Activated T-cell treated with anti-CD3 and anti-CD28 coated beads, Interleukin-2, amount 50 U/mL, for 72 hours (primary cell): ENCODE results near the gene DCAF6. TPM values are rescaled to one million over a fixed set of nuclear protein-coding genes. Genes with fewer than 3 reads are reported as not detected.
"Not testable (repeated sequence)": the region's sequence is repeated elsewhere in the genome, so short reads cannot be mapped to it uniquely, and the experiment has no call there.

ENCODE experiments used
- ATAC-seq, 2 donors: fragments of 150-1000 bp; cut with Tn5 transposase; replicated peaks in 1 of 2; 2 replicates each; pipeline ENCODE4 v1.10.0; 2021; ENCODE audit warnings: moderate library complexity in 2 of 2, mild to moderate bottlenecking in 1 of 2
- DNase-seq, 2 donors: peaks; one replicate each; pipeline ENCODE4 v3.0.0; 2021 to 2022; ENCODE audit warnings: mixed read lengths in 1 of 2
- H3K27ac Mint-ChIP-seq: one replicate; pipeline ENCODE4 v1.8.0; 2022; ENCODE audit warnings: mild to moderate bottlenecking, moderate library complexity, mixed read lengths
- H3K27me3 Mint-ChIP-seq: one replicate; pipeline ENCODE4 v1.8.0; 2022; ENCODE audit warnings: low read depth, mixed read lengths
- H3K36me3 Mint-ChIP-seq, 2 donors: one replicate each; pipeline ENCODE4 v1.8.0; 2022; ENCODE audit warnings: mixed read lengths in 2 of 2, mild to moderate bottlenecking in 1 of 2; ENCODE audit not compliant: insufficient read depth in 2 of 2
- H3K4me1 Mint-ChIP-seq: one replicate; pipeline ENCODE4 v1.8.0; 2022; ENCODE audit warnings: low read depth, mixed read lengths
- H3K4me3 Mint-ChIP-seq, 2 donors: one replicate each; pipeline ENCODE4 v1.8.0; 2022; ENCODE audit warnings: mild to moderate bottlenecking in 2 of 2, mixed read lengths in 2 of 2, moderate library complexity in 2 of 2
- H3K9me3 Mint-ChIP-seq, 2 donors: one replicate each; pipeline ENCODE4 v1.8.0; 2022; ENCODE audit warnings: mixed read lengths in 2 of 2
- total RNA-seq, 2 donors: library from RNA; stranded (reverse); gene quantifications; one replicate each; pipeline ENCODE4 v1.2.3, GENCODE V29; 2022

Gene DCAF6
- total RNA-seq, result 10 to 100 TPM; 33.2 to 35.0 TPM

- peaks cover 41% of the 10 kb centered on the region for H3K4me1 Mint-ChIP-seq
- H3K4me3 Mint-ChIP-seq, result peak within 1 kb of the TSS; percentile 88 to 91
- H3K27me3 Mint-ChIP-seq, result no peaks in the 10 kb centered on the region
- no peaks in the 10 kb centered on the region for H3K9me3 Mint-ChIP-seq
- peak within 1 kb of the TSS; percentile 98 for H3K27ac Mint-ChIP-seq
- peaks cover 5 to 6% of the 10 kb centered on the region in 2 donors for H3K36me3 Mint-ChIP-seq
- ATAC-seq, result peak; percentile 83 to 84
- peak; percentile 97 for DNase-seq
Measured at GRCh38 chr1:167936068-167936929, at the start of gene DCAF6. DCAF6 (plus strand) TSS chr1:167936683; CDS start chr1:167936912, 229 bp downstream.

- H3K27me3 Mint-ChIP-seq, H3K4me3 Mint-ChIP-seq, H3K9me3 Mint-ChIP-seq, H3K4me1 Mint-ChIP-seq, ATAC-seq, DNase-seq, H3K27ac Mint-ChIP-seq, H3K36me3 Mint-ChIP-seq: not testable (repeated sequence)
Measured at GRCh38 chr1:167887187-167887586, 49.3 kb upstream of the DCAF6 start.

GRCh38 chr1:167890400-167890799 is 46.1 kb upstream of the DCAF6 start:
- no peak overlapping the region for H3K27ac Mint-ChIP-seq
- H3K27me3 Mint-ChIP-seq, result no peaks in the 10 kb centered on the region
- H3K36me3 Mint-ChIP-seq, result peaks cover 0 to 2% of the 10 kb centered on the region in 2 donors
- peaks cover 0 to 2% of the 10 kb centered on the region in 2 donors for H3K9me3 Mint-ChIP-seq
- no peak for ATAC-seq
- H3K4me1 Mint-ChIP-seq, result no peaks in the 10 kb centered on the region
- H3K4me3 Mint-ChIP-seq, result no peak overlapping the region
- no peak for DNase-seq

- H3K27me3 Mint-ChIP-seq, result no peaks in the 10 kb centered on the region
- H3K9me3 Mint-ChIP-seq, result no peaks in the 10 kb centered on the region
- no peak for DNase-seq
- ATAC-seq, result no peak
- no peak overlapping the region for H3K27ac Mint-ChIP-seq
- no peak overlapping the region for H3K4me3 Mint-ChIP-seq
- H3K36me3 Mint-ChIP-seq, result no peaks in the 10 kb centered on the region
- no peaks in the 10 kb centered on the region for H3K4me1 Mint-ChIP-seq
Measured at GRCh38 chr1:167893798-167894197, 42.7 kb upstream of the DCAF6 start.

- no peaks in the 10 kb centered on the region for H3K36me3 Mint-ChIP-seq
- H3K9me3 Mint-ChIP-seq, result no peaks in the 10 kb centered on the region
- ATAC-seq (no peak), DNase-seq (no peak)
- H3K27ac Mint-ChIP-seq, result no peak overlapping the region
- no peaks in the 10 kb centered on the region for H3K4me1 Mint-ChIP-seq
- H3K27me3 Mint-ChIP-seq, result no peaks in the 10 kb centered on the region
- no peak overlapping the region for H3K4me3 Mint-ChIP-seq
Measured at GRCh38 chr1:167898578-167899222, 37.8 kb upstream of the DCAF6 start.

- no peak overlapping the region for H3K27ac Mint-ChIP-seq
- no peak overlapping the region for H3K4me3 Mint-ChIP-seq
Measured at GRCh38 chr1:167899253-167899681, 37.2 kb upstream of the DCAF6 start.

GRCh38 chr1:167900907-167901306 is 35.6 kb upstream of the DCAF6 start:
- no peak overlapping the region for H3K4me3 Mint-ChIP-seq
- H3K27ac Mint-ChIP-seq, result no peak overlapping the region
- no peaks in the 10 kb centered on the region for H3K9me3 Mint-ChIP-seq
- H3K36me3 Mint-ChIP-seq, result no peaks in the 10 kb centered on the region
- DNase-seq (no peak), ATAC-seq (no peak)
- no peaks in the 10 kb centered on the region for H3K4me1 Mint-ChIP-seq
- no peaks in the 10 kb centered on the region for H3K27me3 Mint-ChIP-seq

More at GRCh38 chr1:167899253-167899681, 37.2 kb upstream of the DCAF6 start:
- H3K9me3 Mint-ChIP-seq, result no peaks in the 10 kb centered on the region
- no peaks in the 10 kb centered on the region for H3K36me3 Mint-ChIP-seq
- no peak for DNase-seq
- no peaks in the 10 kb centered on the region for H3K4me1 Mint-ChIP-seq
- ATAC-seq, result no peak
- no peaks in the 10 kb centered on the region for H3K27me3 Mint-ChIP-seq

GRCh38 chr1:167904652-167905130 is 31.8 kb upstream of the DCAF6 start:
- H3K4me1 Mint-ChIP-seq, result no peaks in the 10 kb centered on the region
- no peak overlapping the region for H3K27ac Mint-ChIP-seq
- no peak overlapping the region for H3K4me3 Mint-ChIP-seq
- DNase-seq (no peak), ATAC-seq (no peak)
- peaks cover 0 to 3% of the 10 kb centered on the region in 2 donors for H3K36me3 Mint-ChIP-seq
- no peaks in the 10 kb centered on the region for H3K9me3 Mint-ChIP-seq
- peaks cover 3% of the 10 kb centered on the region for H3K27me3 Mint-ChIP-seq

- Mint-ChIP-seq H3K9me3 (peaks cover 3% of the 10 kb centered on the region in 2 donors), H3K27ac (no peak overlapping the region), H3K4me3 (no peak overlapping the region), H3K36me3 (peaks cover 0 to 3% of the 10 kb centered on the region in 2 donors), H3K4me1 (no peaks in the 10 kb centered on the region), H3K27me3 (peaks cover 7% of the 10 kb centered on the region)
- no peak for DNase-seq
- no peak for ATAC-seq
Measured at GRCh38 chr1:167905182-167905581, 31.3 kb upstream of the DCAF6 start.

- DNase-seq (no peak), ATAC-seq (no peak)
- peaks cover 12% of the 10 kb centered on the region for H3K27me3 Mint-ChIP-seq
- peaks cover 0 to 5% of the 10 kb centered on the region in 2 donors for H3K36me3 Mint-ChIP-seq
- H3K4me1 Mint-ChIP-seq, result no peaks in the 10 kb centered on the region
- no peak overlapping the region for H3K27ac Mint-ChIP-seq
- H3K4me3 Mint-ChIP-seq, result no peak overlapping the region
- H3K9me3 Mint-ChIP-seq, result peaks cover 5% of the 10 kb centered on the region in 2 donors
Measured at GRCh38 chr1:167905671-167906070, 30.8 kb upstream of the DCAF6 start.

GRCh38 chr1:167909691-167910180 is 26.7 kb upstream of the DCAF6 start:
- Mint-ChIP-seq H3K27me3 (peaks cover 12% of the 10 kb centered on the region), H3K27ac (no peak overlapping the region), H3K9me3 (peaks cover 5% of the 10 kb centered on the region in 2 donors), H3K4me1 (no peaks in the 10 kb centered on the region), H3K36me3 (peaks cover 0 to 5% of the 10 kb centered on the region in 2 donors), H3K4me3 (no peak overlapping the region)
- ATAC-seq, result no peak
- no peak for DNase-seq

- H3K4me1 Mint-ChIP-seq, result no peaks in the 10 kb centered on the region
- H3K36me3 Mint-ChIP-seq, result peaks cover 0 to 5% of the 10 kb centered on the region in 2 donors
- peaks cover 12% of the 10 kb centered on the region for H3K27me3 Mint-ChIP-seq
- no peak overlapping the region for H3K27ac Mint-ChIP-seq
- H3K4me3 Mint-ChIP-seq, result no peak overlapping the region
- ATAC-seq (no peak), DNase-seq (no peak)
- peaks cover 5% of the 10 kb centered on the region in 2 donors for H3K9me3 Mint-ChIP-seq
Measured at GRCh38 chr1:167910530-167910929, 26.0 kb upstream of the DCAF6 start.

GRCh38 chr1:167911413-167911812 is 25.1 kb upstream of the DCAF6 start:
- DNase-seq, result no peak

More at GRCh38 chr1:167911413-167911812, 25.1 kb upstream of the DCAF6 start:
- Mint-ChIP-seq H3K4me1 (no peaks in the 10 kb centered on the region), H3K36me3 (peaks cover 0 to 5% of the 10 kb centered on the region in 2 donors), H3K27me3 (peaks cover 12% of the 10 kb centered on the region), H3K27ac (no peak overlapping the region), H3K9me3 (peaks cover 5% of the 10 kb centered on the region in 2 donors), H3K4me3 (no peak overlapping the region)
- no peak for ATAC-seq
